Fibroblast of mammary gland (primary cell): ENCODE results near the gene CKM.

ENCODE experiments used
- DNase-seq: peaks from one replicate; pipeline ENCODE4 v3.0.0-alpha.2; 2010; ENCODE audit warnings: low read depth
- H3K4me3 ChIP-seq: 2 replicates; pipeline ENCODE4 v1.5.1; 2011; ENCODE audit warnings: low read depth, mild to moderate bottlenecking, low read length, moderate library complexity; ENCODE audit not compliant: control insufficient read depth
- TF ChIP-seq, protein P1 (sequence below): conservative IDR thresholded peaks from 2 replicates; pipeline ENCODE4 v1.5.1; 2011; ENCODE audit warnings: low read depth, low read length, inconsistent platforms; ENCODE audit not compliant: control insufficient read depth, insufficient read depth

The CKM gene

DNA sequence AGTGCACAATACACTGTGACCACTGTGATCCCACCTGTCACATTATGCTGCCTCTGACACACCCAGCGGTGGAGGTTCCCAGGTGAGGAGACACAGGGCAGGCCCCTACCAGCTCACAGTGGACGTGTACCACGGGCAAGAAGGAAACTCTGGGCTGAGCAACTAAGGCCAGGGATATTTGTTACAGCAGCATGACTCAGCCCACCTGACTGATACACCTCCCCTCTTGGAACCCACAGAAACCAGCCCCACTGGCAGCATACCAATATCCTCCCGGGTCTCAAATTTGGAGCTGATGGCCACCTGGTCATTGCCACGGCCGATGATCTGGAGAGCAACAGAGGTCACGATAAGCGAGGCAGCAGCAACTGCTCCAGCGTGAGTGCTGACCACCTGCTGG, 32.7 kb upstream of the CKM start:
- DNase-seq: no peak
- no peak overlapping the region for H3K4me3 ChIP-seq
- TF ChIP-seq, protein P1, sequence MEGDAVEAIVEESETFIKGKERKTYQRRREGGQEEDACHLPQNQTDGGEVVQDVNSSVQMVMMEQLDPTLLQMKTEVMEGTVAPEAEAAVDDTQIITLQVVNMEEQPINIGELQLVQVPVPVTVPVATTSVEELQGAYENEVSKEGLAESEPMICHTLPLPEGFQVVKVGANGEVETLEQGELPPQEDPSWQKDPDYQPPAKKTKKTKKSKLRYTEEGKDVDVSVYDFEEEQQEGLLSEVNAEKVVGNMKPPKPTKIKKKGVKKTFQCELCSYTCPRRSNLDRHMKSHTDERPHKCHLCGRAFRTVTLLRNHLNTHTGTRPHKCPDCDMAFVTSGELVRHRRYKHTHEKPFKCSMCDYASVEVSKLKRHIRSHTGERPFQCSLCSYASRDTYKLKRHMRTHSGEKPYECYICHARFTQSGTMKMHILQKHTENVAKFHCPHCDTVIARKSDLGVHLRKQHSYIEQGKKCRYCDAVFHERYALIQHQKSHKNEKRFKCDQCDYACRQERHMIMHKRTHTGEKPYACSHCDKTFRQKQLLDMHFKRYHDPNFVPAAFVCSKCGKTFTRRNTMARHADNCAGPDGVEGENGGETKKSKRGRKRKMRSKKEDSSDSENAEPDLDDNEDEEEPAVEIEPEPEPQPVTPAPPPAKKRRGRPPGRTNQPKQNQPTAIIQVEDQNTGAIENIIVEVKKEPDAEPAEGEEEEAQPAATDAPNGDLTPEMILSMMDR: no peak

GRCh38 chr19:45354241-45354842, 31.7 kb upstream of the CKM start:
- no peak overlapping the region for H3K4me3 ChIP-seq
- TF ChIP-seq, protein P1: no peak

GRCh38 chr19:45352914-45353796, 30.5 kb upstream of the CKM start:
- peak; percentile 12 for DNase-seq
- H3K4me3 ChIP-seq: no peak overlapping the region
- TF ChIP-seq, protein P1: no peak

More at GRCh38 chr19:45354241-45354842, 31.7 kb upstream of the CKM start:
- DNase-seq: no peak

DNA sequence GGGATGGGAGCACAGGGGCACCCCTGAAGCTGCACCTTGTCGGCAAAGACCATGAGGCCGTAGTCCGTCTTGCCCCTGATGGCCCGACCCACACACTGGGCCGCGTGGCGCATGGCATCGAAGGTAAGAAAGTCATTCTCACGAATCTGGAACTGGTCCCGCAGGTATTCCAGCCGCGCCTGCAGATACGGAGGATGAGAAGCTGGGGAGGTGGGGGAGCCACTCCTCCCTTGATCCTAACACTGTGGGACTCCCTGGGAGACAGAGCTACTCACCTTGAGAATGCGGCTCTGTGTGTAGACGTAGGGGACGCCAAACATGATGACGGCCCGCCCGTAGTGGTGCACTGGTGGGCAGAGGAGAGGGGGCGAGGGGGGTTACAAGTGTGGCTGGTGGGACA, 29.8 kb upstream of the CKM start:
- TF ChIP-seq, protein P1: no peak

GRCh38 chr19:45352062-45352461, 29.4 kb upstream of the CKM start:
- no peak overlapping the region for H3K4me3 ChIP-seq
- no peak for DNase-seq
- TF ChIP-seq, protein P1: no peak

More for the DNA sequence above, 29.8 kb upstream of the CKM start:
- DNase-seq: no peak
- no peak overlapping the region for H3K4me3 ChIP-seq

DNA sequence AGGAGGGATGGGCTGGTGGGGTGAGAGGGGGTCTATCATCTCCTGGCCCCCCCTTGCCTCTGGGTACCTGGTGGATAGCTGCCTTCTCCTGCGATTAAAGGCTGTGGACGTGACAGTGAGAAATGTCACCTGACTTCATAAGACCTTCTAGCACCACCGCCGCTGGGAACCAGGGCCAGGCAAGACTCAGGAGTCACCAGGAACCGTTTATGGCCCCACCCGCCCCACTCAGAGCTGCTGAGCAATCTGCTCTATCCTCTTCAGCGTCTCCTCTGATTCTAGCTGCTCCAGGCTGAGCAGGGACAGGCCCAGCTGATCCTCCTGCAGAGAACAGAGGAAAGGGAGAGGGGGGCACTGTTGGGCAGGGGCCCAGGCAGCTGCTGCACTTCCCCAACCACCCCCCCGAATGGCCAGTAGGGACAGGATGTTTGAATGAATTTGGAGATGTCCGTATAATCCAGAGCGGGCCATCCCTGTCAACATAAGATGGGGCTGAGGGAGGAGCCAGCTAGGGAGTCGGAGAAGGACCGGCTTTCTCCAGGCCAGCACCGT, 28.8 kb upstream of the CKM start:
- TF ChIP-seq, protein P1: no peak
- no peak for DNase-seq
- H3K4me3 ChIP-seq: no peak overlapping the region
